ENCODE measurements around the gene FBRSL1.

GRCh38 chr12:132541996-132542395 is 52.0 kb downstream of the FBRSL1 start:
- TF ChIP-seq CTCF (IDR thresholded peaks at IDR 0.05; ENCODE audit: extremely low read depth in 1 of 2, insufficient read depth in 1 of 2, low read depth in 1 of 2, low read length in 2 of 2) (no peak), POLR2A (IDR thresholded peaks at IDR 0.05; ENCODE audit: low read depth, low read length) (no peak), EZH2 (IDR thresholded peaks at IDR 0.05; ENCODE audit: borderline replicate concordance, low read depth, low read length, severe bottlenecking) (no peak), FOS (IDR thresholded peaks at IDR 0.05; ENCODE audit: borderline replicate concordance, insufficient read depth, low read length) (no peak), JUN (IDR thresholded peaks at IDR 0.05; ENCODE audit: borderline replicate concordance, insufficient read depth, insufficient read length, low read depth) (no peak), POLR2AphosphoS5 (IDR thresholded peaks at IDR 0.05; ENCODE audit: insufficient read depth, low read depth, low read length) (no peak)
